HG02840 (cell line): ENCODE data around the gene POPDC3.
"Not testable (repeated sequence)": the region's sequence is repeated elsewhere in the genome, so short reads cannot be mapped to it uniquely, and the experiment has no call there.

Source experiments
- ATAC-seq: cut with Tn5 transposase; IDR thresholded peaks from one replicate; pipeline ENCODE4 v1.9.1; 2021; ENCODE audit warnings: mild to moderate bottlenecking, moderate library complexity, moderate number of reproducible peaks; ENCODE audit not compliant: unreplicated experiment, low FRiP score

The POPDC3 gene

GRCh38 chr6:105179244-105180065 lies at the start of gene POPDC3:
Gene POPDC3, minus strand, starts transcription at chr6:105180014. Its CDS starts 18,105 bp downstream, at chr6:105161909.
- no peak for ATAC-seq

GRCh38 chr6:105227295-105227767 lies 47.5 kb upstream of the POPDC3 start:
- no peak for ATAC-seq

GRCh38 chr6:105226598-105227294 lies 46.9 kb upstream of the POPDC3 start:
- no peak for ATAC-seq

- ATAC-seq, result no peak
Measured at GRCh38 chr6:105223242-105223641, 43.4 kb upstream of the POPDC3 start.

- not testable (repeated sequence) for ATAC-seq
Measured at GRCh38 chr6:105221219-105221618, 41.4 kb upstream of the POPDC3 start.

GRCh38 chr6:105220186-105220585 lies 40.4 kb upstream of the POPDC3 start:
- ATAC-seq, result no peak

GRCh38 chr6:105219218-105219617 lies 39.4 kb upstream of the POPDC3 start:
- not testable (repeated sequence) for ATAC-seq

- ATAC-seq, result no peak
Measured at GRCh38 chr6:105215506-105215905, 35.7 kb upstream of the POPDC3 start.

- no peak for ATAC-seq
Measured at GRCh38 chr6:105214668-105215067, 34.9 kb upstream of the POPDC3 start.

- no peak for ATAC-seq
Measured at GRCh38 chr6:105213272-105213671, 33.5 kb upstream of the POPDC3 start.

GRCh38 chr6:105212587-105212986 lies 32.8 kb upstream of the POPDC3 start:
- no peak for ATAC-seq

- no peak for ATAC-seq
Measured at GRCh38 chr6:105211831-105212230, 32.0 kb upstream of the POPDC3 start.

- no peak for ATAC-seq
Measured at GRCh38 chr6:105210932-105211531, 31.2 kb upstream of the POPDC3 start.

GRCh38 chr6:105209950-105210706 lies 30.3 kb upstream of the POPDC3 start:
- no peak for ATAC-seq

GRCh38 chr6:105207524-105208269 lies 27.9 kb upstream of the POPDC3 start:
- ATAC-seq, result no peak

GRCh38 chr6:105204768-105205167 lies 25.0 kb upstream of the POPDC3 start:
- no peak for ATAC-seq

- ATAC-seq, result no peak
Measured at GRCh38 chr6:105204331-105204730, 24.5 kb upstream of the POPDC3 start.

GRCh38 chr6:105202486-105202885 lies 22.7 kb upstream of the POPDC3 start:
- ATAC-seq, result no peak

GRCh38 chr6:105200133-105200730 lies 20.4 kb upstream of the POPDC3 start:
- ATAC-seq, result no peak
